Tongue (tissue), 2 donors: Measurements from ENCODE around the gene SESN3. TPM values are rescaled to one million over a fixed set of nuclear protein-coding genes. Genes with fewer than 3 reads are reported as not detected.

Experiments
- DNase-seq: peaks from one replicate; pipeline ENCODE4 v3.0.0-alpha.2; 2015
- total RNA-seq: library from RNA; depleted of rRNA; stranded (reverse); fragments of >200 nt; gene quantifications from one replicate; pipeline ENCODE4 v1.2.3, GENCODE V29; 2014

Gene SESN3
- total RNA-seq, 1 donor from 2014 or later: 135 TPM

- no peak for DNase-seq
These were observed 109.3 kb downstream of the SESN3 start for GRCh38 chr11:95121698-95122097.

DNA sequence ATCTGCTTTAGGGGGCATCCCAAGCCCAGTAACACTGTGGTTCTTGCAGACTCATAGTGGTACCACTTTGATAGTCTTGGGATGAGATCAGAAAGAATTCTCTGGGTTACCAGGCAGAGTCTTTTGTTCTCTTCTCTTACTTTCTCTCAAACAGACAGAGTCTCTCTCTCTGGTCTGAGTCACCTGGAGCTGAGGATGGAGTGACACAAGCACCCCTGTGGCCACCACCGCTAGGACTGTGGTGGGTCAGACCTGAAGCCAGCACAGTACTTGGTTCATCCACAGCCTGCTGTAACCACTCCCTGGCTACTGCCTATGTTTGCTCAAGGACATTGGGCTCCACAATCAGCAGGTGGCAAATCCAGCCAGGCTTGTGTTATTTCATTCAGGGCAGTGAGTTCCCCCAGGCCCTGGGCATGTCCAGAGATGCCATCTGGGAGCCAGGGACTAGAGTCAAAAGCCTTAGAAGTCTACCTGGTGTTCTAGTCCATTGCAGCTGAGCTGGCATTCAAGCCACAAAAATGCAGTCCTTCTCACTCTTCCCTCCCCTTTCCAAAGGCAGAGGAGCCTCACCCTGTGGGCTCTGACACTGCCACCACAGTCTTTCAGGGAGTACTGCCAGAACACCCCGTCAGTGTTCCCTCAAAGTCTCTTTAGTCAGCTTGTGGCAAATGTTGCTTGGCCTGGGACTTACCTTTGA, 111.5 kb downstream of the SESN3 start:
- no peak for DNase-seq

DNA sequence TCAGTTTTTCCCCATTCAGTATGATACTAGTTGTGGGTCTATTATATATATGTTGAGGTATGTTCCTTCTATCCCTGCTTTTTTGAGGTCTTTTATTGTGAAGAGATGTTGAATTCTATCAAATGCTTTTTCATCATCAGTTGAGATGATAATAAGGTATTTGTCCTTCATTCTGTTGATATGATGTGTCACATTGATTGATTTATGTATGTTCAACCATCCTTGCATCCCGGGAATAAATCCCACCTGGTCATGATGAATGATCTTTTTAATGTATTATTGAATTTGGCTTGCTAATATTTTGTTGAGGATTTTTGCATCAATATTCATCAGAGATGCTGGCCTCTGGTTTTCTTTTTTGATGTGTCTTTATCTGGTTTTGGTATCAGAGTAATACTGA, 115.4 kb downstream of the SESN3 start:
- no peak for DNase-seq

Other genes starting within 250 kb of the SESN3 start
- gene KDM4E, start 205.9 kb downstream of the SESN3 start, total RNA-seq: not detected
- gene KDM4F, start 181.8 kb downstream of the SESN3 start, total RNA-seq: not detected
- 19.6 TPM for gene SRSF8, start 164.3 kb downstream of the SESN3 start, total RNA-seq
- 81.0 TPM for gene ENDOD1, start 141.4 kb downstream of the SESN3 start, total RNA-seq